ENCODE measurements around the gene FBLN1. TPM values are rescaled to one million over a fixed set of nuclear protein-coding genes. Genes with fewer than 3 reads are reported as not detected.

Gene FBLN1
- total and polyA plus RNA-seq, 8 donors, result 38.8 to 416 (median 114) TPM

GRCh38 chr22:45507798-45508197 is 5.1 kb downstream of the FBLN1 start:
- no peaks in the 10 kb centered on the region for H3K36me3 ChIP-seq
- H3K27me3 ChIP-seq, result peaks cover 3 to 67% (median 29%) of the 10 kb centered on the region in 3 donors
- peaks cover 14 to 72% (median 35%) of the 10 kb centered on the region in 4 donors for H3K4me1 ChIP-seq
- 80 to 89% (median 87%) methylated on average over 6 of the region's 6 CpGs for WGBS, 5 donors
- intact Hi-C loops (cut with DNase I; ENCODE audit: low total_unique reads), result no loop called here
- peak overlapping the region in 3 of 5 donors; percentile 22 to 78 (median 26) for H3K27ac ChIP-seq
- H3K4me3 ChIP-seq, result peak overlapping the region in 1 of 4 donors; percentile 9
- no peak for DNase-seq
- H3K9me3 ChIP-seq, result no peaks in the 10 kb centered on the region
- TF ChIP-seq CTCF (IDR thresholded peaks at IDR 0.05) (no peak), POLR2AphosphoS5 (IDR thresholded peaks at IDR 0.05) (no peak), EP300 (IDR thresholded peaks at IDR 0.05) (no peak), POLR2A (IDR thresholded peaks at IDR 0.05) (no peak)

GRCh38 chr22:45508814-45509213 is 6.1 kb downstream of the FBLN1 start:
- Histone ChIP-seq H3K27me3 (peaks cover 0 to 56% (median 19%) of the 10 kb centered on the region in 3 donors), H3K4me1 (peaks cover 8 to 75% (median 28%) of the 10 kb centered on the region in 4 donors), H3K27ac (peak overlapping the region in 3 of 5 donors; percentile 25 to 79 (median 49)), H3K36me3 (no peaks in the 10 kb centered on the region), H3K9me3 (no peaks in the 10 kb centered on the region), H3K4me3 (peak overlapping the region in 1 of 4 donors; percentile 10)
- no peak for DNase-seq
- intact Hi-C loops (cut with DNase I; ENCODE audit: low total_unique reads), result no loop called here
- 82 to 92% (median 85%) methylated on average over 4 of the region's 4 CpGs for WGBS, 5 donors
- no peak for TF ChIP-seq EP300 (IDR thresholded peaks at IDR 0.05)
- TF ChIP-seq POLR2A (IDR thresholded peaks at IDR 0.05), result no peak
- TF ChIP-seq POLR2AphosphoS5 (IDR thresholded peaks at IDR 0.05), result no peak
- no peak for TF ChIP-seq CTCF (IDR thresholded peaks at IDR 0.05)

- H3K9me3 ChIP-seq, result no peaks in the 10 kb centered on the region
- 62 to 71% (median 68%) methylated on average over 11 to 14 of the region's 14 CpGs for WGBS, 5 donors
- H3K4me1 ChIP-seq, result peaks cover 17 to 75% (median 34%) of the 10 kb centered on the region in 4 donors
- H3K27ac ChIP-seq, result peak overlapping the region in 4 of 5 donors; percentile 55 to 80 (median 78)
- H3K4me3 ChIP-seq, result peak overlapping the region in 1 of 4 donors; percentile 10
- peaks cover 0 to 47% (median 12%) of the 10 kb centered on the region in 3 donors for H3K27me3 ChIP-seq
- no peak for DNase-seq
- intact Hi-C loops (cut with DNase I; ENCODE audit: low total_unique reads), result no loop called here
- no peaks in the 10 kb centered on the region for H3K36me3 ChIP-seq
- TF ChIP-seq POLR2AphosphoS5 (IDR thresholded peaks at IDR 0.05) (no peak), EP300 (IDR thresholded peaks at IDR 0.05) (no peak), CTCF (IDR thresholded peaks at IDR 0.05) (no peak), POLR2A (IDR thresholded peaks at IDR 0.05) (no peak)
Observed at GRCh38 chr22:45510376-45511232, 7.9 kb downstream of the FBLN1 start.

- H3K4me1 ChIP-seq, result peaks cover 17 to 75% (median 44%) of the 10 kb centered on the region in 4 donors
- peak overlapping the region; percentile 48 to 80 (median 77) for H3K27ac ChIP-seq
- H3K4me3 ChIP-seq, result no peak overlapping the region
- peaks cover 0 to 37% (median 12%) of the 10 kb centered on the region in 3 donors for H3K27me3 ChIP-seq
- intact Hi-C loops (cut with DNase I; ENCODE audit: low total_unique reads), result no loop called here
- TF ChIP-seq CTCF (IDR thresholded peaks at IDR 0.05) (no peak), POLR2AphosphoS5 (IDR thresholded peaks at IDR 0.05) (peak; percentile 5 to 27 (median 24))
- 50 to 64% (median 59%) methylated on average over 8 of the region's 8 CpGs for WGBS, 5 donors
- H3K9me3 ChIP-seq, result no peaks in the 10 kb centered on the region
- DNase-seq, result peak; percentile 43 to 82
- no peaks in the 10 kb centered on the region for H3K36me3 ChIP-seq
Observed at GRCh38 chr22:45511847-45512261, 9.2 kb downstream of the FBLN1 start.

All from stomach (tissue), 9 donors.